Measurements from ENCODE around the gene KCNQ4.
A peak's percentile ranks its signal among the peaks of the same experiment; 100 is the strongest.

Gene KCNQ4

GRCh38 chr1:40755067-40755466 lies 28.5 kb upstream of the KCNQ4 start:
- no peak for DNase-seq (ENCODE audit: low spot score)

- DNase-seq (ENCODE audit: low spot score) = no peak
Measured at GRCh38 chr1:40756523-40756922, 27.1 kb upstream of the KCNQ4 start.

- DNase-seq (ENCODE audit: low spot score) = no peak
Measured at GRCh38 chr1:40757084-40757483, 26.5 kb upstream of the KCNQ4 start.

GRCh38 chr1:40758004-40758403 lies 25.6 kb upstream of the KCNQ4 start:
- no peak for DNase-seq (ENCODE audit: low spot score)

GRCh38 chr1:40758578-40759343 lies 24.8 kb upstream of the KCNQ4 start:
- no peak for DNase-seq (ENCODE audit: low spot score)

GRCh38 chr1:40760984-40761383 lies 22.6 kb upstream of the KCNQ4 start:
- DNase-seq (ENCODE audit: low spot score) = no peak

GRCh38 chr1:40762144-40762923 lies 21.3 kb upstream of the KCNQ4 start:
- DNase-seq (ENCODE audit: low spot score) = no peak

GRCh38 chr1:40763742-40764532 lies 19.6 kb upstream of the KCNQ4 start:
- DNase-seq (ENCODE audit: low spot score) = no peak

- DNase-seq (ENCODE audit: low spot score) = no peak
Measured at GRCh38 chr1:40764981-40765380, 18.6 kb upstream of the KCNQ4 start.

GRCh38 chr1:40766017-40766416 lies 17.6 kb upstream of the KCNQ4 start:
- no peak for DNase-seq (ENCODE audit: low spot score)

GRCh38 chr1:40766560-40766959 lies 17.0 kb upstream of the KCNQ4 start:
- no peak for DNase-seq (ENCODE audit: low spot score)

- peak; percentile 33 for DNase-seq (ENCODE audit: low spot score)
Measured at GRCh38 chr1:40768146-40768990, 15.2 kb upstream of the KCNQ4 start.

GRCh38 chr1:40769815-40770214 lies 13.8 kb upstream of the KCNQ4 start:
- no peak for DNase-seq (ENCODE audit: low spot score)

GRCh38 chr1:40770296-40771070 lies 13.1 kb upstream of the KCNQ4 start:
- DNase-seq (ENCODE audit: low spot score) = no peak

- DNase-seq (ENCODE audit: low spot score) = no peak
Measured at GRCh38 chr1:40772146-40772955, 11.2 kb upstream of the KCNQ4 start.

- DNase-seq (ENCODE audit: low spot score) = no peak
Measured at GRCh38 chr1:40773748-40774265, 9.8 kb upstream of the KCNQ4 start.

GRCh38 chr1:40774266-40774998 lies 9.2 kb upstream of the KCNQ4 start:
- DNase-seq (ENCODE audit: low spot score) = no peak

- DNase-seq (ENCODE audit: low spot score) = no peak
Measured at GRCh38 chr1:40776236-40777072, 7.1 kb upstream of the KCNQ4 start.

Measured in globus pallidus (tissue), 1 donor.